IPS DF 4.7 (cell line): Measurements from ENCODE around the gene FBXO45.
"Not testable (repeated sequence)": the region's sequence is repeated elsewhere in the genome, so short reads cannot be mapped to it uniquely, and the experiment has no call there.

ENCODE experiments used
- DNase-seq: peaks from one replicate; pipeline ENCODE4 v3.0.0-alpha.2; 2013; ENCODE audit warnings: low spot score; ENCODE audit errors: extremely low read depth

The FBXO45 gene

DNA sequence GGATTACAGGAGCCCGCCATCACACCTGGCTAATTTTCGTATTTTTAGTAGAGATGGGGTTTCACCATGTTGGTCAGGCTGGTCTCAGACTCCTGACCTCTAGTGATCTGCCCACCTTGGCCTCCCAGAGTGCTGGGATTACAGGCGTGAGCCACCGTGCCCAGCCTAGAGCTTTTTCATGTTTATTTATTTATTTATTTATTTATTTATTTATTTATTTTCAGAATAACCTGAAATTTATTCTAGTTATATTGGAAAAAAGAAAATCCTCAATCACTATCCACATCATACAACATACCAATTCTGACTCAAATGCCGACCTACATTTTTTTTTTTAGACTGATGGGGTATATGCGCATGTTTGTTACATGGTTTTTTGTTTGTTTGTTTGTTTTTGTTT is 46.8 kb downstream of the FBXO45 start:
- not testable (repeated sequence) for DNase-seq

DNA sequence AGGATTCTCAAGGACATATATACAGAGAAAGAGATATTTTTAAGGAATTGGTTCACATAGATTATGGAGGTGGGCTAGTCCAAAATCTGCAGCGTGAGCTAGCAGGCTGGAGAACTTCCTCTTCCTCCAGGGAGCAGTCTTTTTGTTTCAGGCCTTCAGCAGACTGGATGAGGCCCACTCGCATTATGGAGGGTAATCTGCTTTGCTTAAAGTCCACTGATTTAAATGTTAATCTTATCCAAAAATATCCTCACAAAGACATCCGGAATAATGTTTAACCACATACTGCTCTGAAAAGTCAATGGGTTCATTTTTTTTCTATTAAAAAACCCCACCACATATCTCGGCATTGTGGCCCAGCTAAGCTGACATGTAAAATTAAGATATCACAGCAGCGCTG is 48.8 kb downstream of the FBXO45 start:
- no peak for DNase-seq

DNA sequence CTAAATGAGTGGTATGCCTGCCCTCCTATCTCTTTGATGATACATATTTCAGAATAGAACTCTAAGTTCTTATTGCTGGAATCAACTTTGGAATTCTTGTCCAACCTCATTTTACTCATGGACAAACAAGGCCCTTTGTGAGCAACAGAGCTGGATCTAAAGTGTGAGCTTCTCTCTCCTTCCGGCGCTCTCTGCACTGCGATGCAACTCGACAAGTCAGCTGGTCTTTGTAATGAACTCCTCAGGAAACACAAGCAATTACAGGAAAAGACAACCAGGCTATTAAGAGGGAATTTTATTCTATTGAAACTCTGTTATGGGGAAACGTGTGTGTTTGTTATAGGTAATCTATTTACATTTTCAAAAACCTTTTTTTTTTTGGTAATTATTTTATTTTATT is 50.8 kb downstream of the FBXO45 start:
- DNase-seq: no peak

DNA sequence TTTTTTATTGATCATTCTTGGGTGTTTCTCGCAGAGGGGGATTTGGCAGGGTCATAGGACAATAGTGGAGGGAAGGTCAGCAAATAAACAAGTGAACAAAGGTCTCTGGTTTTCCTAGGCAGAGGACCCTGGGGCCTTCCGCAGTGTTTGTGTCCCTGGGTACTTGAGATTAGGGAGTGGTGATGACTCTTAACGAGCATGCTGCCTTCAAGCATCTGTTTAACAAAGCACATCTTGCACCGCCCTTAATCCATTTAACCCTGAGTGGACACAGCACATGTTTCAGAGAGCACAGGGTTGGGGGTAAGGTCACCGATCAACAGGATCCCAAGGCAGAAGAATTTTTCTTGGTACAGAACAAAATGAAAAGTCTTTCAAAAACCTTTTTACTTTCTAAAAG is 51.2 kb downstream of the FBXO45 start:
- DNase-seq: not testable (repeated sequence)

DNA sequence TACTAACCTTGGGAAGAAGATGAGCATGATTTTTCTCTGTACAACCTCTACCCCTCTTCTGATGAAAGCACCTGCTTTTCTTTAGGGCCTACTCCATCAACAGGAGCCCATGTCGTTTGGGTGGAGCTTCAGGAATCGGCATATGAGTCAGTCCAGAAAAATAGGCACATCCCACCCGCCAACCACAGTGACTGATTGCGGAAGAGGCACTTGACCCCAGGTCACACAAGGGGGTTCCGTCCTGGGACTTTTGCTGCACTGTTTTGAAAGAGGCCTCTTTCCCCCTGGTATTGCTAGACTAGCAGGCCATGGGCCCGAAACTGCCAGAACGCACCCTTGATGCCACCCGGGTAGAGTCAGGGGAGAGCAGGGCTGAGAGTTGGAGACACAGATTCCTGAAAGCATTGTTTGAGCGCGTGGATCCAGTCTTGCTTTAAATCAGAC is 51.7 kb downstream of the FBXO45 start:
- no peak for DNase-seq

DNA sequence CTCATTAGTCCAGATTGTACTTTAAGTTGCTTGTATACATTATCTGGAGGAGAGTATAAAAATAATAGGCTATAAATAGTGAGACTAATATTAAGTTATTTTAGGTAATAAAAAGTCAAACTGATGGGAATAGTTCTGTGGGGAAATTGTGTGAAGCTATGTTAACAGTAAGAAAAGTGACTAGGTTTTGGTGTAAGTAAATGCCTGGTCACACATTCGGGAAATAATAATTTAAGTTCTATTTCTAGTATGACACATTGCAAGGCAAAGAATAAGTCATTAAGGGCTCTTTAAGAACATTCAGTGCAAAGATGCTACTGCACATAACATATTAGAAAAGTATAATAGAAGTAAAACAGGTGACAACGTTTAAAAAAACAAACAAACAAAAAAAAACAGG is 52.2 kb downstream of the FBXO45 start:
- no peak for DNase-seq

DNA sequence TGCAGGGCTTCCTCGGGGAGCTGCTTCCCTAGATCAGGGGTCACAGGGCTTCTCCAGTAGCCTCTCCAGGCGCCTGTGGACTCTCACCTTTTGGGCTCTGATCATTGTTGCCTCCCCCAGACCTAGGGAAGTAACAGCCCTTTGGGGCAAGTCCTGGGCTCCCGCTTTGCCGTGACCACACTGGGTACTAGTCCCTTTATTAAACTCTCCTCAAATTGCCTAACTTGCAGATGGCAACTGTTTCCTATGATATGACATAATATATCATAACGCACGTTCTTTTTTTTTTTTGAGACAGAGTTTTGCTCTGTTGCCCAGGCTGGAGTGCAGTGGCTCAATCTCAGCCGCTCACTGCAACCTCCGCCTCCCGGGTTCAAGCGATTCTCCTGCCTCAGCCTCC is 53.2 kb downstream of the FBXO45 start:
- DNase-seq: no peak

DNA sequence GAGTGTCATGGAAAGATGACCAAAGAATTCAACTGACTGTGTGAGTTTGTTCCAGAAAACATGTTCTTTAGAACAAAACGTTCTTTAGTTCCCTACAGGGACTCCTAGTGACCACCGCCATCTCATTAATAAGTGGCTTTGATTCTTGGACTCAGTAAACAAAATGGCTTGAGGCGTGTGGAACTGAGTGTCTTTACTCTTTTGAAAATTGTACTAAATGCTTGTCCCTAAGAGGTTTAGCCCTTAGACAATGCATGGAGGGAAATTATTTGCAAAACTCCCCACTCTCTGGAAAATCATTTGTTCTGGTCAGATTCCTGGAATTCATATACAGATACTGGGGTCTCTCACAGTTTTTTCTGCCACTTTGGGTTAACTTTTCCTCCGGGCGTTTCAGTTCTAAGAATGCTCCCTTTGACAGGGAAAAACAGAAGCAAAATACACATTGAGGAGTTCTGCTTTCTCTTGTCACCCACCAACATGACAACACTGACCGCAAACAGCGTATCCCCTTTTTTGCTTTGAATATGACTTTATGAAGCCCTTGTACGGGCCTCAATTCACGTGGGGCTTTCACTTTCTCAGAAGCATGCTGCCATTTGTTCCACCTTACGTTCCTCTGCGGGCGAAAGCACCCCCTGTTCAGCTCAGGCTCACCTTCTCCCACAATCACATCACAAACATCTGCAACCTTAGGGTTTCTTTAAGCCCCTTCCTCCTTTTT is 55.8 kb downstream of the FBXO45 start:
- DNase-seq: no peak

DNA sequence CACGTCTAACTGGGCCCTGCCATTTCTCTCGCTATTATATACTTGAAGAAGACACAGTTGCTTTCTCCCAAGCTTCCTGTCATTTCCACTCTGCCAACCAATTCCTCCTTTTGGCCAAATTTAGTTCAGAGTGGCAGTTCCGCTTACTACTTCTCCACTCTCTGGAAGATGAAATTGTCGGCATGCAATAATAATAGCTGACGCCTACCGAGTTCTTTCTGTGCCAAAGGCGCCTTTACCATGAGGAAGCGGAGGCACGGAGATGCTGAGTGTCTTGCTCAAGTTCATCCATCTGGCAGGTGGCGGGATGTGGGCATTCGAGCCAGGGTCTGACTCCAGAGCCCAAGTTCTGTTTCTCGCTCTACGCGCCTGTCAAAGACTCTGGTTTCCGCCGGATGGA is 56.4 kb downstream of the FBXO45 start:
- no peak for DNase-seq

DNA sequence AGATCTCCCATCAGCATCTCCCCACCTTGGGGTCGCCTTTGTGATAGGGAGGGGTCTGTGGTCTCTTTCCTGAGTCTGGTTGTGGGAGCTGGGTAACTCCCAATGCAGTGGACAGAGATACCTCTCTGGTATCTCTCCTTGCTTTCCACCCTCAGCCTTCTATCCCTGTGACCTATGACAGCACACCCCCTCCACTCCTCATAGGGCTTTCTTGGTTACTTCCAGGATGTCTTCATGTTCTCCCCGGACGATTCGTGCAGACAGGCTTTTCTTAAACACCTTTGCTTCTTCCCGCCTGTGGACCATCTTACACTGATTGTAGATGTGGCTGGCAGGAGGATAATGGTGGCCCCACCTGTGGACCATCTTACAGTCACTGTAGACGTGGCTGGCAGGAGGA is 56.9 kb downstream of the FBXO45 start:
- DNase-seq: no peak

DNA sequence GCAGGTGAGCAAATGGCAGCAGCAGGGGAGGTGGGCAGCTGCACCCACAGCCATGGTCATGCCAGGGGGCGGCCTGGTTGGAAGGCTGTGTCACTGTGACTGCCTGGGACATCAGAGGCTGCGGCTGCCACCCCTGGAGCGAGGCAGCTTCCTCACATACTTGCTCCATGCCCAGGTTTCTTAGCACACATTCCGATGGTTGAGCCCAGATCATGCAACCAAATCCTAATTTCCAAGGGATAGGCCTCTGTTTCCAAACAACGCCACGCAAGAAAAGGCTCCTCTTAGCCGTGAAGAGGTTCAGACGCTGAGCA is 59.4 kb downstream of the FBXO45 start:
- no peak for DNase-seq

DNA sequence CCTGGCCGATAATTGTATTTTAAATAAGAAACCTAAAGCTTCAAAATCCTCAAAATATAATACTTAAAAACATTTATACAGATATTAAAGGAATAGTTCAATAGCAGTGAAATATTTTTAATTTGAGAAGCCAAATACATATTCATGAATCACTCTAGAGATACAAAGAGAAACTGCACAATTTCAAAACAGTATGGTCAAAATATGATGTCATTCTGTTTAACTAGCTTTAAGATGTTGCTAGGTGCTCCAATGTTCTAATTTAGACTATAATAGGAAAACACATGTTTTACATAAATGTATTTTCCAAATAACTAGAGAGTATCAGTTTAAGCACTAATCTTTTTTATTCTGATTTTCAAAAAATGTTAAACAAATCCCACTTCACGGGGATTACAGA is 60.8 kb downstream of the FBXO45 start:
- no peak for DNase-seq

DNA sequence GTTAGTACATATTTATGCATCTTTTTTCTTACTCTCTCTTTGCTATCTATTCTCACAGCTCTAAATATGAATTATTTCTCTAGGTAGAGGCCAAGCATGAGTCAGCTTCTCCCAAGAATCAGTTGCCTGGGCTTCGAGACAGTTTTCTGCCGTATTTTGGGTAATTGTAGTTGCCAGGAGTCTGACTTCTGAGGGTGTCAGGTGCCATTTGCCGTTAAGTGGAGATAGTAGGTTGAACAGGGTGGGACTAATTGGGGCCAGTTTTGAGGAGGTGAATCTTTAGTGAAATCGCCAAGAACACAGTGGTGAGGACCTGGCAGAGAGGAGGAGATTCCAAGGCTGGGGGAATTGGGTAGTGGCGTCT is 63.2 kb downstream of the FBXO45 start:
- no peak for DNase-seq

DNA sequence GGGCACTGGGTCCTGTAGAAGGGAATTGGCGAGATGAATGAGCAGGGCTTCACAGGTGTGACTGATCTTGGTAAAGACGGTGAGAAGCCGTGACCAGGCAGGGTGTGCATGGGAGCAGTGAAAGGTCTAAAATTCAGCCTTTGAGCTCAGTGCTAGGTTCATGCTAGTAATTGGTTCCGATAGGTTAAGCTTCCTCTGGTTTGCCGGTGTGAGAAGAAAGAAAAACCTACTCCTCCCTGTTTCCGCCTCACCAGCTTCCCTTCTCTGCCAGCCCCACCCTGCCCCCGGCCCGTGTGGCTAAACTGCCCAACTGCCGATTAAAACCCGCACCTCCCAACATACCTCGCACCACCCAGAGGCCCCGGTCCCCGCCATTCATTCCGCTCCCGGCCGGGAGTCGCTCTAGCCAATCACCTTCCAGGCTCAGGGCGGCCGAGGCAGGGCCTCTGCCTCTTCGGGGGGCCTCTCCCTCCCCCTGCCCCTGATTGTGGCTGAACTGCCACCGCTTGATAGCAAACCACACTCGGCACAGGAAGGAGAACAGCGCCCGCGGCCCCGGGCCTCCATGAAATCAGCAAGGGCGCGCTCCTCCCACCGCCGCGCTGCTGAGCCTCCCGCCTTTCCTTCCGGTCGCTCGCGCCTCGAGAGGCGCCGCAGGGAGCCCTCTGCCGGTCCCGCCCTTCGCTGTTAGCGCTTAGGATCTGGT is 63.7 kb downstream of the FBXO45 start:
- peak; percentile 36 for DNase-seq

DNA sequence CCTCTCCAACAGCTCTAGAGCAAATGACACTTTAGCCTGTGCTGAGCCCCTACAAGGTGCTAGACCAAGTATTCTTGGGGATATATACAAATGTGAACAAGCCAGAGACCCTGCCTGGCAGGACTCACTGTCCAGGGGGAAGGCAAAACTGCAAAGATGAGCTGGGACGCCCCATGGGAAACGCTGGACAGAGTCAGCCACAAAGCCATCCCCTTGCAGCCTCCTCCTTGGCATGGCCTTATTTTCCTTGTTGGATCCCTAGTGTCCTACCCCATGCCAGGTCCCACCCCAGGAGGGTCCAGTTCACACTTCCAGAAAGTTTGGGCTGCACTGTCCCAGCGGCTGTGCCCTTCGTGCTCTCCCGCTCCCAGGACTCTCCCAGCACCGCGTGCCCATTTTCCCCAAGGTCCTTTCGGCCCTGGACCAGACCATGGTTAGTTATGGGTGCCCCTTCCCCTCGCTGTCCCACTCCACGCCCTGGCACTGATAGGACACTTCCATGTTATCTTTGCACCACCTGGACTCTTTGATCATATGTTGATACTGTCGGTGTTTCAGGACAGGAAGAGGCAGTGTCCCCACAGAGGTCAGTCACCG is 65.2 kb downstream of the FBXO45 start:
- no peak for DNase-seq

DNA sequence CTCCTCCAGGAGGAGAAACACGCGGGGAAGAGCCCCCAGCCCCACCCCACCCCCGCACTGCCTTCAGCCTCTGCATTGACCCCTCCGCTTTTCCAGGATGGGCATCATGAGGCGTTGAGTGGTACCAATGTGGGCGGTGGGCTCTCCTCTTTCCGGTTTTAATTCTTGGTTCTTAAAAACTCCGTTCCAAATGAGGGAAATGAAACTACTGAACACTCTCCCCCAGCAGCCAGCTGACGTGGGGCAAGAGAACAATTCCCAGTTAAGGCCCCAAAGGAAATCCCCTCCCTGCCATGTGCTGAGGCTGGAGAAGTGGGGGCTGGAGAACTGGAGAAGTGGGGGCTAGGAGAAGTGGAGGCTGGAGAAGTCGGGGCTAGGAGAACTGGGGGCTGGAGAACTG is 65.8 kb downstream of the FBXO45 start:
- no peak for DNase-seq

DNA sequence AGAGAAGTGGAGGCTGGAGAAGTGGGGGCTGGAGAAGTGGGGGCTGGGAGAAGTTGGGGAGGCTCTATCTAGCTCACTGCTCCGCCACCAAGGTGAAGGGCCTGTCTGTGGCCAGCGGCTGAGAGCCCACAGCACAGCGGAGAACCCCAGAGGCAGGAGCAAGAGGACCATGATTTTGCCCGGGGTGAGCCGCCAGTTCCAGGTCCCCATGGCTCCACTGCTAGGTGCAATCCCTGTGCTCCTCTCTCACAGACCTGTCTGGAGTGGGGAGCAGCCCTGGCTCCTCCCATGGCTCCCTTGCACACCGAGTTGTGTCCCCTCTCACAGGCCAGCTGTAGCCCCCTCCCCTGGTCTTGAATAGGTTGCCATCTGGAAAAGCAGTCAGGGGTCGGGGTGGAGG is 66.4 kb downstream of the FBXO45 start:
- DNase-seq: no peak

DNA sequence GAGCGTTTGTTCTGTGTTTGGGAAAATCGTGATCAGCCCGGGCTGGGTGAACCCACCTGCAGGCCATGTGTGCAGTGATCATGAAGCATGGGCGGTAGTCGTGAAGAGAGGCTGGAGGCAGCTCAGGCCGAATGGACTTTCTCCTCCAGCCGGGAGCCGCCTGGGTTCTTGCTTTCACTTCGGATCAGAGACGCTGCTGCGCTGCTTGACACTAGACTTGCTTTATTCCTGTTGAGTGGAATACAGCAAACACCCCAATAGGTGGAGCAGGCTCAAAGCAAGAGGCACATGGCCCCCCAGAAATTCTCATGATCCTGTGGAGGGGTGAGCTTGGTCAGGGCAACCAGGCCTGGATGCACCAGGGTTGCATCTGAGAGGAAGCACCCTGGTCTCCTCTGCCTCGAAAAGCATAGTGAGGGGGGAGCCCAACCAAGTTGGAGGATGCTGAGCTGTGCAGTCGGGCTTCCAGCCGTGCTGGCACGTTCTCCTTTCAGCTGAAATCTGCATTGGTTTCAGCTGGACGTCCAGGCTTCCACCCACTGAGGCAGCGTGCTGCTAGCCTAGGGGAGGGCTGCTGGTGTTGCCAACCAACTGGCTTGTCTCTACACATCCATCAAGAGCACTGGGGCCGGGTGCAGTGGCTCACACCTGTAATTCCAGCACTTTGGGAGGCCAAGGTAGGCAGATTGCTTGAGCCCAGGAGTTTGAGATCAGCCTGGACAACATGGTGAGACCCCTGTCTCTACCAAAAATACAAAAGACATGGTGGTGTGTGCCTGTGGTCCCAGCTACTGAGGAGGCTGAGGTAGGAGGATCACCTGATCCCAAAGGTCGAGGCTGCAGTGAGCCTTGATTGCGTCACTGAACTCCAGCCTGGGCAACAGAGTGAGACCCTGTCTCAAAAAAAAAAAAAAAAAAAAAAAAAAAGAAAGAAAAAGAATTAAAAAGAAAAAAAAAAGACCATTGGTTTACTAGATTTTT is 68.2 kb downstream of the FBXO45 start:
- no peak for DNase-seq

DNA sequence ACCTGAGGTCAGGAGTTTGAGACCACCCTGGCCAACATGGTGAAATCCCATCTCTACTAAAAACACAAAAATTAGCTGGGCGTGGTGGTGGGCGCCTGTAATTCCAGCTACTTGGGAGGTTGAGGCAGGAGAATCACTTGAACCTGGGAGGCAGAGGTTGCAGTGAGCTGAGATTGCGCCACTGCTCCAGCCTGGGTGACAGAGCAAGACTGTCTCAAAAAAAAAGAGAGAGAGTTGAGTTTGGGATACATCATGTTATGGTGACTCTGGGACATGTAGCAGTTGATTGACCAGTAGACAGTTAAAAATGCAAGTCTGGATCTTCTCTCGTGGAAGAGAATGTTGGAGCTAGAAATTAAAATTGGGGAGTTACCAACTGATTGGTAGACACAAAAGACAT is 69.5 kb downstream of the FBXO45 start:
- DNase-seq: not testable (repeated sequence)
